Endodermal cell (in vitro differentiated cells): Measurements from ENCODE around the gene CA14. TPM values are rescaled to one million over a fixed set of nuclear protein-coding genes. Genes with fewer than 3 reads are reported as not detected.

Source experiments
- DNase-seq: peaks from one replicate; pipeline ENCODE4 v3.0.0-alpha.2; 2017
- H3K27ac ChIP-seq: 2 replicates; pipeline ENCODE4 v1.5.1; 2013; ENCODE audit warnings: mild to moderate bottlenecking, low read depth, low read length, moderate library complexity
- H3K27me3 ChIP-seq: 2 replicates; pipeline ENCODE4 v1.6.1; 2013; ENCODE audit warnings: mild to moderate bottlenecking, low read length, moderate library complexity; ENCODE audit not compliant: insufficient read depth, control insufficient read depth, poor library complexity, severe bottlenecking
- H3K36me3 ChIP-seq: 2 replicates; pipeline ENCODE4 v1.7.0; 2013; ENCODE audit warnings: mild to moderate bottlenecking, low read length, moderate library complexity; ENCODE audit not compliant: control insufficient read depth, insufficient read depth
- H3K4me1 ChIP-seq: one replicate; pipeline ENCODE4 v1.7.0; 2013; ENCODE audit warnings: low read length; ENCODE audit not compliant: control insufficient read depth, insufficient read depth
- H3K4me3 ChIP-seq: 2 replicates; pipeline ENCODE4 v1.5.1; 2013; ENCODE audit warnings: mild to moderate bottlenecking, low read length, moderate library complexity
- H3K9ac ChIP-seq: 2 replicates; pipeline ENCODE4 v1.6.1; 2013; ENCODE audit warnings: mild to moderate bottlenecking, low read length, moderate library complexity; ENCODE audit not compliant: poor library complexity, severe bottlenecking; ENCODE audit errors: extremely low read depth
- H3K9me3 ChIP-seq: 2 replicates; pipeline ENCODE4 v1.6.1; 2013; ENCODE audit warnings: mild to moderate bottlenecking, low read length, moderate library complexity; ENCODE audit not compliant: control insufficient read depth
- H3K27ac Mint-ChIP-seq: 2 replicates; pipeline ENCODE4 v1.8.0; 2020; ENCODE audit warnings: mixed read lengths
- H3K27me3 Mint-ChIP-seq: 2 replicates; pipeline ENCODE4 v1.8.0; 2021; ENCODE audit warnings: mild to moderate bottlenecking, mixed read lengths; ENCODE audit not compliant: insufficient read depth
- H3K36me3 Mint-ChIP-seq: 2 replicates; pipeline ENCODE4 v1.8.0; 2020; ENCODE audit warnings: low read depth, mixed read lengths
- H3K4me1 Mint-ChIP-seq: 2 replicates; pipeline ENCODE4 v1.8.0; 2020; ENCODE audit warnings: mixed read lengths
- H3K4me3 Mint-ChIP-seq: 2 replicates; pipeline ENCODE4 v1.8.0; 2020; ENCODE audit warnings: mild to moderate bottlenecking, moderate library complexity, mixed read lengths
- H3K9me3 Mint-ChIP-seq: 2 replicates; pipeline ENCODE4 v1.8.0; 2020; ENCODE audit warnings: mild to moderate bottlenecking, mixed read lengths
- whole genome bisulfite sequencing, 2 experiments: methylation state at CpG; one replicate each; pipeline versions ENCODE4 v1.1.5 to v1.1.7; 2013; ENCODE audit warnings: missing lambda C conversion rate in 2 of 2, mixed read lengths in 1 of 2; ENCODE audit not compliant: insufficient coverage in 1 of 2, insufficient read length in 1 of 2; 5-methylcytosine and 5-hydroxymethylcytosine counted together
- total RNA-seq, 2 donors: library from RNA; stranded (reverse); fragmentation: NEBNext Ultra II Directional in 1 of 2; extraction: Animal tissue kit (Norgen Biotek cat#: 25700) in 1 of 2; gene quantifications; 2 replicates in 1 of 2; 3 replicates in 1 of 2; pipeline ENCODE4 v1.2.1, GENCODE V29; 2021
- TF ChIP-seq, protein P1 (sequence below): fragments of 200-600 bp; sonication (generic); conservative IDR thresholded peaks from 2 replicates; pipeline ENCODE4 v1.5.0; 2021; ENCODE audit warnings: antibody characterized with exemption, mild to moderate bottlenecking

The CA14 gene
- total RNA-seq, 2 donors from 2014 or later: 53.3 to 54.0 TPM

DNA sequence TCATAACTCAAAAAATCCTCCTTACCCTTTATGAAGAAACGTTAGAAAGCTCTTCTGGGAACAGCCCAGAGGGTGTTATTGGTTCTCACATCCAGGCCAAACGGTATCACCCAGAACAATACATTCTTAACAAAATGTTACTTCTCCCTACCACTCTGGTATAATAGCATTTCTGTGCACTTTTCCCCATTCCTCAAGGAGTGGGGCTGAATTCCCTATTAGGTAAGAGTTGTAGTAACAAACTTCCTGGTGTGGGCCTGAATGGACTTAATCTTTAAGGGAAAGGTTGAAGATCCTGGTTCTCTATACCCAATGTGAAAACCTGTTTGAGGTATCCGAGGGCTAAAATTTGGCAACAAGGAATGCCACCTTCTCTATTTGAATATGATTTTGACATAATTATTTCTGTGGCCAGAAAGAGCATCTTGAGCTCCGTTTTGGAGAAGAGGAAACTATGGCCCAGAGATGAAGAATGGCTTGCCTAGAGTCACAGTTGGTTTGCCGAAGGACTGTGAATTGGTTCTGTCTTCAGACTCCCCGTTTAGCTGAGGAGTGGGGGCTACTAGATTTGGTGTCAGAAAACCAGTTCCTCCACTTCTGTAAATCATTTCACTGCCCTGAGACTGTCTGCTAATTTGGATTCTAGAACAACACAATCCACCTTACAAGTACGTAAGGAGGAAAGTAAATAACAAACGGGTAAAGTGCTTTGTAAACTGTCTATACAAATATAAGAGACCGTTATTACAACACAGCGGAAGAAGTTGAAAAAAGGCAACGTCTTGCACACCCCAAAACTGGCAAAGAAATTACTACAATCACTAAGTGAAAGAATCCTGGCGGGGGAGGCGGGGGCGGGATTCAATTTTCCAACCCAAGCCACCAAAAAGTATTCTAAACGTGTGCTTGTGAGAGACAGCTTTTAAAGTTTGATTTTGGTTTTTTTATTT, 23.9 kb upstream of the CA14 start:
- TF ChIP-seq, protein P1, sequence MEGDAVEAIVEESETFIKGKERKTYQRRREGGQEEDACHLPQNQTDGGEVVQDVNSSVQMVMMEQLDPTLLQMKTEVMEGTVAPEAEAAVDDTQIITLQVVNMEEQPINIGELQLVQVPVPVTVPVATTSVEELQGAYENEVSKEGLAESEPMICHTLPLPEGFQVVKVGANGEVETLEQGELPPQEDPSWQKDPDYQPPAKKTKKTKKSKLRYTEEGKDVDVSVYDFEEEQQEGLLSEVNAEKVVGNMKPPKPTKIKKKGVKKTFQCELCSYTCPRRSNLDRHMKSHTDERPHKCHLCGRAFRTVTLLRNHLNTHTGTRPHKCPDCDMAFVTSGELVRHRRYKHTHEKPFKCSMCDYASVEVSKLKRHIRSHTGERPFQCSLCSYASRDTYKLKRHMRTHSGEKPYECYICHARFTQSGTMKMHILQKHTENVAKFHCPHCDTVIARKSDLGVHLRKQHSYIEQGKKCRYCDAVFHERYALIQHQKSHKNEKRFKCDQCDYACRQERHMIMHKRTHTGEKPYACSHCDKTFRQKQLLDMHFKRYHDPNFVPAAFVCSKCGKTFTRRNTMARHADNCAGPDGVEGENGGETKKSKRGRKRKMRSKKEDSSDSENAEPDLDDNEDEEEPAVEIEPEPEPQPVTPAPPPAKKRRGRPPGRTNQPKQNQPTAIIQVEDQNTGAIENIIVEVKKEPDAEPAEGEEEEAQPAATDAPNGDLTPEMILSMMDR: no peak
- peaks cover 15% of the 10 kb centered on the region for H3K4me1 Mint-ChIP-seq
- peaks cover 26% of the 10 kb centered on the region for H3K36me3 Mint-ChIP-seq
- Histone ChIP-seq H3K4me3 (peak overlapping the region; percentile 89), H3K27me3 (no peaks in the 10 kb centered on the region), H3K36me3 (peaks cover 30% of the 10 kb centered on the region), H3K4me1 (no peaks in the 10 kb centered on the region), H3K9ac (peak overlapping the region; percentile 79), H3K9me3 (no peaks in the 10 kb centered on the region), H3K27ac (no peak overlapping the region)
- no peak overlapping the region for H3K4me3 Mint-ChIP-seq
- WGBS, 2 experiments: 43 to 67% methylated on average over 3 to 15 of the region's 15 CpGs
- H3K27me3 Mint-ChIP-seq: peaks cover 2% of the 10 kb centered on the region
- DNase-seq: peak; percentile 41
- H3K27ac Mint-ChIP-seq: peak overlapping the region; percentile 89
- H3K9me3 Mint-ChIP-seq: no peaks in the 10 kb centered on the region

DNA sequence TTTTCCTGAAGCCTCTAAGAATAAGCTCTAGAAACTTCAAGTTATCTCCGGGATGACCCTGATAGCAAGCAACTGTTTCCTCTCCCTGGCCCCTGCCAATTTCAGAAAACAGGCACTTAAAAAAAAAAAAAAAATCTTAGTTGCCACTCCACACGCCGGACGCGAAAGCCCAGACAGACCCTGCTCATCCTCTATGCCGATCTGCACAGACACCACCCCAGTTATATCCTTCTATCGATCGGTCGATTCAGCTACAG, 23.3 kb upstream of the CA14 start:
- Histone ChIP-seq H3K27me3 (no peaks in the 10 kb centered on the region), H3K9ac (peak overlapping the region; percentile 79), H3K9me3 (no peaks in the 10 kb centered on the region), H3K4me3 (peak overlapping the region; percentile 89), H3K36me3 (peaks cover 24% of the 10 kb centered on the region), H3K27ac (no peak overlapping the region), H3K4me1 (no peaks in the 10 kb centered on the region)
- peaks cover 2% of the 10 kb centered on the region for H3K27me3 Mint-ChIP-seq
- TF ChIP-seq, protein P1: no peak
- H3K4me3 Mint-ChIP-seq: no peak overlapping the region
- DNase-seq: no peak
- H3K36me3 Mint-ChIP-seq: peaks cover 21% of the 10 kb centered on the region
- WGBS, 2 experiments: 0 to 1% methylated on average over 1 to 9 of the region's 9 CpGs
- peak overlapping the region; percentile 89 for H3K27ac Mint-ChIP-seq
- peaks cover 15% of the 10 kb centered on the region for H3K4me1 Mint-ChIP-seq
- no peaks in the 10 kb centered on the region for H3K9me3 Mint-ChIP-seq

DNA sequence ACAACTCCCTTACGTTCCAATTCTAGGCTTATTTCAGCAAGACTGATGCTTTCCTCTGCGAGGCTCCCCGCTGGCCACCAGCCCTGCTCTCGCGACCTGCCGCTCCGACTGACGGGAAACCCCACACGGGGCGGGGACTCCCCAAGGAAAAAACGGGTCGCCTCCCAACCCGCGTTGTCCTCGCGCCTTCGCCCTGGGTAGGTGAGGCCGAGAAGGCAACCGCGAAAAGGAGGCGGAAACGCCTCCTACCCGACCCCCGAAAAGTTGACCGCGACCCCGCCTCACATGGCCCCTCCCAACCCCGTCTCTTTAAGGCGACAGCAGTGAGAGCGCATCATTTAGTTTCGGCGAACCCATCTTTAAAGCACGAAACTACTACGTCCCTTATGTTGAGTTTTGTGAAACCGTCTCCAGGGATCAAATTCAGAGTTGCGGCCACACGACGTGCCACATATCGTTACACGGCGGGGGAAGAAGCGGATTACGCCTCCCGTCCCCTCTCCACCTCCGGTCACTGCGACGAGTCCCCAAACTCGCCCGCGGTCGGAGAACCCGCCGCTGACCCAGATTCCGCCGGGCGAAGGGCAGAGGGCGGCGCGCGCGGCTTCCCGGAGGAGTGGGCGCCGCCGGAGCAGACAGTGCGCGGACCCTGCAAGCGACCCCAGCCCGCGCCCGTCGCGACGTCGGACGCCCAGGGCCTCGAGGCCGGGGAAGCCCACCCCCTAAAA, 22.8 kb upstream of the CA14 start:
- no peaks in the 10 kb centered on the region for H3K9me3 ChIP-seq
- no peak overlapping the region for H3K4me3 Mint-ChIP-seq
- TF ChIP-seq, protein P1: no peak
- peak; percentile 87 for DNase-seq
- peaks cover 19% of the 10 kb centered on the region for H3K36me3 ChIP-seq
- peaks cover 15% of the 10 kb centered on the region for H3K4me1 Mint-ChIP-seq
- H3K4me3 ChIP-seq: peak overlapping the region; percentile 89
- H3K9ac ChIP-seq: peak overlapping the region; percentile 79
- H3K4me1 ChIP-seq: no peaks in the 10 kb centered on the region
- peaks cover 2% of the 10 kb centered on the region for H3K27me3 Mint-ChIP-seq
- H3K27ac ChIP-seq: peak overlapping the region; percentile 83
- 0% methylated on average over 13 to 78 of the region's 78 CpGs for WGBS, 2 experiments
- no peaks in the 10 kb centered on the region for H3K9me3 Mint-ChIP-seq
- H3K36me3 Mint-ChIP-seq: peaks cover 17% of the 10 kb centered on the region
- H3K27me3 ChIP-seq: no peaks in the 10 kb centered on the region
- H3K27ac Mint-ChIP-seq: peak overlapping the region; percentile 89
